ENCODE measurements around the gene IL22RA1. TPM values are rescaled to one million over a fixed set of nuclear protein-coding genes. Genes with fewer than 3 reads are reported as not detected.

IL22RA1 gene
- total and polyA plus RNA-seq, 7 donors: 0.08 to 0.26 (median 0.16) TPM; not detected in 3

DNA sequence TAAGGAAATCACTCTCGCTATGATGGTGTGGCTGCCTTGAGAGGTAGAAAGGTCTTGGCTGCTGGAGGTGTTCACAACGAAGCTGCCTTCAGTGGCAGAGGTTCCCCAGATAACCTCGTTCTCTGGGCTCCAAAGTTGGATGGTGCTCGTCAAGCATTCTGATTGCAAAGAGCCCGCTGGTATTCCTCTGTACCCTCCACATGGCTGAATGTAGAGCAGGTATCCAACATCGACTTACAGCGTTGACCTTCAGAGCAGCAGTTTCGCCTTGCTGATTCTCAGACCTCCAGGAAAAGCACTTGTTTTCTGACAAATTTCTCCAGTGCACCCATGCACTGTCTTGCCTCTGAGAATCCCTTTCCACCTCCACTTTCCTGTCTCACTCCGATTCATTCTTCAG lies 4.3 kb upstream of the IL22RA1 start:
- TF ChIP-seq, protein P1, sequence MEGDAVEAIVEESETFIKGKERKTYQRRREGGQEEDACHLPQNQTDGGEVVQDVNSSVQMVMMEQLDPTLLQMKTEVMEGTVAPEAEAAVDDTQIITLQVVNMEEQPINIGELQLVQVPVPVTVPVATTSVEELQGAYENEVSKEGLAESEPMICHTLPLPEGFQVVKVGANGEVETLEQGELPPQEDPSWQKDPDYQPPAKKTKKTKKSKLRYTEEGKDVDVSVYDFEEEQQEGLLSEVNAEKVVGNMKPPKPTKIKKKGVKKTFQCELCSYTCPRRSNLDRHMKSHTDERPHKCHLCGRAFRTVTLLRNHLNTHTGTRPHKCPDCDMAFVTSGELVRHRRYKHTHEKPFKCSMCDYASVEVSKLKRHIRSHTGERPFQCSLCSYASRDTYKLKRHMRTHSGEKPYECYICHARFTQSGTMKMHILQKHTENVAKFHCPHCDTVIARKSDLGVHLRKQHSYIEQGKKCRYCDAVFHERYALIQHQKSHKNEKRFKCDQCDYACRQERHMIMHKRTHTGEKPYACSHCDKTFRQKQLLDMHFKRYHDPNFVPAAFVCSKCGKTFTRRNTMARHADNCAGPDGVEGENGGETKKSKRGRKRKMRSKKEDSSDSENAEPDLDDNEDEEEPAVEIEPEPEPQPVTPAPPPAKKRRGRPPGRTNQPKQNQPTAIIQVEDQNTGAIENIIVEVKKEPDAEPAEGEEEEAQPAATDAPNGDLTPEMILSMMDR (IDR thresholded peaks at IDR 0.05): no peak
- Histone ChIP-seq H3K9me3 (no peaks in the 10 kb centered on the region), H3K27ac (no peak overlapping the region), H3K4me3 (no peak overlapping the region), H3K36me3 (ENCODE audit: insufficient read depth in 1 of 2, low read depth in 1 of 2) (no peaks in the 10 kb centered on the region), H3K27me3 (ENCODE audit: insufficient read depth in 3 of 3, low read length in 2 of 3) (no peaks in the 10 kb centered on the region), H3K4me1 (no peaks in the 10 kb centered on the region)
- ATAC-seq (no peak), DNase-seq (no peak)
- intact Hi-C loops (cut with DNase I): no loop called here
- WGBS, 3 donors: 93% methylated on average over 9 of the region's 9 CpGs

GRCh38 chr1:24141311-24141997 lies 1.5 kb downstream of the IL22RA1 start:
- Histone ChIP-seq H3K27me3 (ENCODE audit: insufficient read depth in 3 of 3, low read length in 2 of 3) (no peaks in the 10 kb centered on the region), H3K4me1 (no peaks in the 10 kb centered on the region), H3K4me3 (no peak overlapping the region), H3K27ac (no peak overlapping the region), H3K9me3 (no peaks in the 10 kb centered on the region), H3K36me3 (ENCODE audit: insufficient read depth in 1 of 2, low read depth in 1 of 2) (no peaks in the 10 kb centered on the region)
- WGBS, 3 donors: 84 to 86% (median 85%) methylated on average over 10 of the region's 10 CpGs
- DNase-seq (no peak), ATAC-seq (no peak)
- intact Hi-C loops (cut with DNase I): no loop called here
- TF ChIP-seq, protein P1 (IDR thresholded peaks at IDR 0.05): no peak

- intact Hi-C loops (cut with DNase I): no loop called here
- WGBS, 3 donors: 78 to 87% (median 85%) methylated on average over 17 of the region's 17 CpGs
These were observed 2.2 kb downstream of the IL22RA1 start for GRCh38 chr1:24140741-24141181.

GRCh38 chr1:24139841-24140425 lies 3.0 kb downstream of the IL22RA1 start:
- H3K36me3 ChIP-seq (ENCODE audit: insufficient read depth in 1 of 2, low read depth in 1 of 2): no peaks in the 10 kb centered on the region
- no peak for DNase-seq
- no peaks in the 10 kb centered on the region for H3K4me1 ChIP-seq
- H3K27ac ChIP-seq: no peak overlapping the region
- H3K4me3 ChIP-seq: no peak overlapping the region
- TF ChIP-seq, protein P1 (IDR thresholded peaks at IDR 0.05): no peak
- H3K9me3 ChIP-seq: no peaks in the 10 kb centered on the region
- no peak for ATAC-seq
- no peaks in the 10 kb centered on the region for H3K27me3 ChIP-seq (ENCODE audit: insufficient read depth in 3 of 3, low read length in 2 of 3)
- 90 to 93% (median 91%) methylated on average over 11 of the region's 11 CpGs for WGBS, 3 donors
- intact Hi-C loops (cut with DNase I): no loop called here

More at GRCh38 chr1:24140741-24141181, 2.2 kb downstream of the IL22RA1 start:
- Histone ChIP-seq H3K27me3 (ENCODE audit: insufficient read depth in 3 of 3, low read length in 2 of 3) (no peaks in the 10 kb centered on the region), H3K27ac (no peak overlapping the region), H3K9me3 (no peaks in the 10 kb centered on the region), H3K36me3 (ENCODE audit: insufficient read depth in 1 of 2, low read depth in 1 of 2) (no peaks in the 10 kb centered on the region), H3K4me1 (no peaks in the 10 kb centered on the region), H3K4me3 (no peak overlapping the region)
- TF ChIP-seq, protein P1 (IDR thresholded peaks at IDR 0.05): no peak
- no peak for DNase-seq
- ATAC-seq: peak in 2 of 4 donors; percentile 31 to 40

DNA sequence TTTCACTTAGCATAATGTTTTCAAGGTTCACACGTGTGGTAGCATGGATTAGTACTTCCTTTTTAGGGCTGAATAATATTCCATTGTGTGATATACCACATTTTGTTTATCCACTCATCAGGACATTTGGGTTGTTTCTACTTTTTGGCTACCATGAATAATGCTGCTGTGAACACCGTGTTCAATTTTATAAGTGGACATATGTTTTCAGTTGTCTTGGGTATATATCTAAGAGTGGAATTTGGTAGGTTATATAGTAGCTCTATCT lies 3.8 kb downstream of the IL22RA1 start:
- DNase-seq: no peak
- H3K36me3 ChIP-seq (ENCODE audit: insufficient read depth in 1 of 2, low read depth in 1 of 2): no peaks in the 10 kb centered on the region
- 72 to 78% (median 76%) methylated on average over 2 of the region's 2 CpGs for WGBS, 3 donors
- intact Hi-C loops (cut with DNase I): no loop called here
- H3K4me1 ChIP-seq: no peaks in the 10 kb centered on the region
- no peak overlapping the region for H3K4me3 ChIP-seq
- H3K9me3 ChIP-seq: no peaks in the 10 kb centered on the region
- H3K27ac ChIP-seq: no peak overlapping the region
- ATAC-seq: no peak
- TF ChIP-seq, protein P1 (IDR thresholded peaks at IDR 0.05): no peak
- no peaks in the 10 kb centered on the region for H3K27me3 ChIP-seq (ENCODE audit: insufficient read depth in 3 of 3, low read length in 2 of 3)
